ENCODE measurements around the gene FBXW12.

Gene FBXW12

GRCh38 chr3:48434591-48435222, 62.7 kb downstream of the FBXW12 start:
- DNase-seq (ENCODE audit: low read depth in 4 of 4, low spot score in 1 of 4), result no peak

- DNase-seq (ENCODE audit: low read depth in 4 of 4, low spot score in 1 of 4), result no peak
Measured at GRCh38 chr3:48435223-48435595, 63.2 kb downstream of the FBXW12 start.

- peak; percentile 72 to 77 (median 75) for DNase-seq (ENCODE audit: low read depth in 4 of 4, low spot score in 1 of 4)
Measured at GRCh38 chr3:48435774-48436476, 63.9 kb downstream of the FBXW12 start.

- no peak for DNase-seq (ENCODE audit: low read depth in 4 of 4, low spot score in 1 of 4)
Measured at GRCh38 chr3:48436477-48436787, 64.4 kb downstream of the FBXW12 start.

GRCh38 chr3:48436855-48437254, 64.8 kb downstream of the FBXW12 start:
- no peak for DNase-seq (ENCODE audit: low read depth in 4 of 4, low spot score in 1 of 4)

- no peak for DNase-seq (ENCODE audit: low read depth in 4 of 4, low spot score in 1 of 4)
Measured at GRCh38 chr3:48437812-48438211, 65.8 kb downstream of the FBXW12 start.

- peak; percentile 94 to 98 (median 97) for DNase-seq (ENCODE audit: low read depth in 4 of 4, low spot score in 1 of 4)
Measured at GRCh38 chr3:48439820-48440589, 68.0 kb downstream of the FBXW12 start, which contains the start of the genes CCDC51 and TMA7. Gene CCDC51 (minus strand): TSS chr3:48440119. CDS start chr3:48435128, 4,991 bp downstream. Gene TMA7 (plus strand): TSS chr3:48440257. CDS start chr3:48440297, 40 bp downstream.

GRCh38 chr3:48440590-48440958, 68.6 kb downstream of the FBXW12 start:
- no peak for DNase-seq (ENCODE audit: low read depth in 4 of 4, low spot score in 1 of 4)

GRCh38 chr3:48441940-48442339, 69.9 kb downstream of the FBXW12 start:
- no peak for DNase-seq (ENCODE audit: low read depth in 4 of 4, low spot score in 1 of 4)
